ENCODE results near the gene ZNF232. TPM values are rescaled to one million over a fixed set of nuclear protein-coding genes. Genes with fewer than 3 reads are reported as not detected.
A peak's percentile ranks its signal among the peaks of the same experiment; 100 is the strongest.

Gene ZNF232
- total RNA-seq, 5 donors from 2014 or later (not counting 1 experiment from before 2014, with no cell fraction given): 7.3 to 20.9 (median 14.2) TPM

- CTCF ChIA-PET: no interaction called here
- H3K27me3 Mint-ChIP-seq: peaks cover 0 to 9% of the 10 kb centered on the region in 2 donors
Measured at GRCh38 chr17:5099271-5099670, 12.4 kb downstream of the ZNF232 start.

DNA sequence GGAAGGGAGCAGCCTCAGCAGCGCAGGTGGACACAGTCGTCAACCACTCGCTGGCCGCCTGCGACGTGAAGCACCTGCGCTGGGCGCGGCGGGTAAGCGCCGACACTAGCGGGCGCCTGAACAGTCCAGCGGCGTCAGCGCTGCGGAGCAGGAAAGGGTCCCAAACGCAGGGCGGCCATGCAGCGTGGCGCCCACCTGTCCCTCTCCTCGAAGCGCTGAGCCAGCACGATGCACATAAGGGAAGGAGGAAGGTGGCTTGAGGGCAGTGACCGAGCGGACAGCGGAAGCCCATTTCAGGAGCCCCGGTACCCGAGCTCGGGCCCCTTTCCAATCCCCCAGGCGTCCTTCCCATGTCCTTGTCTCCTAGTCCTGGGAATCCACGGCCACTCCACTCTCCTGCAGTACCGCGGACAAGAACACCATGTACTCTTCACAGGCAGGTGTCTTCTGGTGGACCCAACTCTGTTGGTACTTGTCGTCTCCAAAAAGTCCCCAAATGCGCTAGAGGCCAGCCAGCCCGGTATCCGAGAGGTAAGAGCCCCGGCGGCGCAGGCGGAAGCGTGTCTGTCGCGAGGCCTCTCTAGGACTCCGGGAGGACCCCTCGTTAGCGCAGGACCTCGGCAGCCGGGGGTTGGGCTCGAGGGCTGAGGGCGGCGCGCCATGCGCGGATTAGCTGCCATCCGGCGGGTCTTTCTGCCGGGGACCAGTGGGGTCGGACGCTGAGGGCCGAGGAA, 14.4 kb downstream of the ZNF232 start:
- H3K27me3 Mint-ChIP-seq: peaks cover 0 to 9% of the 10 kb centered on the region in 2 donors
- peak overlapping the region; percentile 77 to 82 (median 79) for H3K4me3 Mint-ChIP-seq
- POLR2A ChIA-PET: no interaction called here
- Histone ChIP-seq H3K9me3 (peaks cover 22% of the 10 kb centered on the region), H3K27me3 (replicated peaks in 1 of 2; ENCODE audit: control insufficient read depth in 2 of 2, extremely low read depth in 1 of 2, insufficient read depth in 2 of 2, low read length in 1 of 2) (peaks cover 0 to 13% of the 10 kb centered on the region in 2 experiments), H3K36me3 (ENCODE audit: control insufficient read depth in 2 of 2, extremely low read depth in 1 of 2, insufficient read depth in 1 of 2, low read length in 1 of 2) (peaks cover 0 to under 1% of the 10 kb centered on the region in 2 donors), H3K4me3 (ENCODE audit: control insufficient read depth in 1 of 2, extremely low read depth in 1 of 2, low read length in 1 of 2) (peak overlapping the region; percentile 30 to 79), H3K4me1 (ENCODE audit: control insufficient read depth in 1 of 2, extremely low read depth in 1 of 2, insufficient read depth in 2 of 2, low read length in 2 of 2) (peaks cover 0 to 8% of the 10 kb centered on the region in 2 experiments), H3K27ac (ENCODE audit: low read length) (no peak overlapping the region)
- 7% methylated on average over 59 of the region's 63 CpGs for WGBS (ENCODE audit: insufficient coverage)
- peak overlapping the region in 1 of 2 donors; percentile 48 for H3K27ac Mint-ChIP-seq
- CTCF ChIA-PET: no interaction called here
- H3K9me3 Mint-ChIP-seq: peaks cover 18 to 33% (median 27%) of the 10 kb centered on the region in 3 donors
- peak; percentile 85 to 93 (median 91) for ATAC-seq (replicated peaks in 1 of 4)
- peaks cover 0 to 8% (median 6%) of the 10 kb centered on the region in 3 donors for H3K4me1 Mint-ChIP-seq
- peak in 34 of 35 experiments; percentile 16 to 71 (median 46) for DNase-seq
- peaks cover 20% of the 10 kb centered on the region for H3K36me3 Mint-ChIP-seq

More at GRCh38 chr17:5099271-5099670, 12.4 kb downstream of the ZNF232 start:
- no peak for DNase-seq
- Mint-ChIP-seq H3K4me3 (no peak overlapping the region), H3K4me1 (peaks cover 0 to 8% (median 6%) of the 10 kb centered on the region in 3 donors), H3K36me3 (peaks cover 10% of the 10 kb centered on the region), H3K9me3 (peaks cover 14 to 19% (median 14%) of the 10 kb centered on the region in 3 donors), H3K27ac (no peak overlapping the region)
- no peak overlapping the region for H3K27ac ChIP-seq (ENCODE audit: low read length)
- no peak overlapping the region for H3K4me3 ChIP-seq (ENCODE audit: control insufficient read depth in 1 of 2, extremely low read depth in 1 of 2, low read length in 1 of 2)
- H3K4me1 ChIP-seq (ENCODE audit: control insufficient read depth in 1 of 2, extremely low read depth in 1 of 2, insufficient read depth in 2 of 2, low read length in 2 of 2): peaks cover 0 to 8% of the 10 kb centered on the region in 2 experiments
- WGBS (ENCODE audit: insufficient coverage): 94% methylated on average over 5 of the region's 5 CpGs
- no peak for ATAC-seq (replicated peaks in 1 of 4)
- peaks cover 8% of the 10 kb centered on the region for H3K9me3 ChIP-seq
- H3K36me3 ChIP-seq (ENCODE audit: control insufficient read depth in 2 of 2, extremely low read depth in 1 of 2, insufficient read depth in 1 of 2, low read length in 1 of 2): no peaks in the 10 kb centered on the region
- H3K27me3 ChIP-seq (replicated peaks in 1 of 2; ENCODE audit: control insufficient read depth in 2 of 2, extremely low read depth in 1 of 2, insufficient read depth in 2 of 2, low read length in 1 of 2): peaks cover 0 to 13% of the 10 kb centered on the region in 2 experiments
- POLR2A ChIA-PET: no interaction called here

DNA sequence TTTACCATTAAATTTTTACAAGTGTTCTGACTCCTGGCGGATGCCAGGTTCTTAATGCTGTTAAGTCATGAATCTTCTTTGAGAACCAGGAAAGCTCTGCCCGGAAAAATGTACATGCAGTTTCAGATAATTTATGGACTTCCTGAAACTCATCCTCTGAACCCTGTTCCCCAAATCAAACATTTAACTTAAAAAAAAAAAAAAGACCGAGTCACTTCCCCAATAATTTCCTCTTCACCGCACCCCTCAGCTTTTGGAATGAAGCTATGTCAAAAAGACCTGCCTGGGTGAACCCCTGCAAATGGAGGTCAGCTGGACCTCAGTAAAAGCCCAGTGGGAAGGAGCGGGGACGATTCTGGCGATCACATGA, 15.0 kb downstream of the ZNF232 start:
- DNase-seq (no peak), ATAC-seq (replicated peaks in 1 of 4) (no peak)
- no peak overlapping the region for H3K27ac Mint-ChIP-seq
- no peak overlapping the region for H3K27ac ChIP-seq (ENCODE audit: low read length)
- peaks cover 28% of the 10 kb centered on the region for H3K9me3 ChIP-seq
- H3K27me3 ChIP-seq (replicated peaks in 1 of 2; ENCODE audit: control insufficient read depth in 2 of 2, extremely low read depth in 1 of 2, insufficient read depth in 2 of 2, low read length in 1 of 2): peaks cover 0 to 13% of the 10 kb centered on the region in 2 experiments
- H3K4me3 ChIP-seq (ENCODE audit: control insufficient read depth in 1 of 2, extremely low read depth in 1 of 2, low read length in 1 of 2): peak overlapping the region; percentile 30 to 79
- H3K4me1 Mint-ChIP-seq: peaks cover 0 to 8% (median 6%) of the 10 kb centered on the region in 3 donors
- peak overlapping the region; percentile 77 to 82 (median 79) for H3K4me3 Mint-ChIP-seq
- CTCF ChIA-PET: no interaction called here
- POLR2A ChIA-PET: no interaction called here
- peaks cover 0 to 9% of the 10 kb centered on the region in 2 donors for H3K27me3 Mint-ChIP-seq
- H3K36me3 Mint-ChIP-seq: peaks cover 26% of the 10 kb centered on the region
- H3K36me3 ChIP-seq (ENCODE audit: control insufficient read depth in 2 of 2, extremely low read depth in 1 of 2, insufficient read depth in 1 of 2, low read length in 1 of 2): peaks cover 0 to 6% of the 10 kb centered on the region in 2 donors
- H3K4me1 ChIP-seq (ENCODE audit: control insufficient read depth in 1 of 2, extremely low read depth in 1 of 2, insufficient read depth in 2 of 2, low read length in 2 of 2): peaks cover 0 to 8% of the 10 kb centered on the region in 2 experiments
- peaks cover 19 to 38% (median 32%) of the 10 kb centered on the region in 3 donors for H3K9me3 Mint-ChIP-seq
- 18% methylated on average over 7 of the region's 7 CpGs for WGBS (ENCODE audit: insufficient coverage)

DNA sequence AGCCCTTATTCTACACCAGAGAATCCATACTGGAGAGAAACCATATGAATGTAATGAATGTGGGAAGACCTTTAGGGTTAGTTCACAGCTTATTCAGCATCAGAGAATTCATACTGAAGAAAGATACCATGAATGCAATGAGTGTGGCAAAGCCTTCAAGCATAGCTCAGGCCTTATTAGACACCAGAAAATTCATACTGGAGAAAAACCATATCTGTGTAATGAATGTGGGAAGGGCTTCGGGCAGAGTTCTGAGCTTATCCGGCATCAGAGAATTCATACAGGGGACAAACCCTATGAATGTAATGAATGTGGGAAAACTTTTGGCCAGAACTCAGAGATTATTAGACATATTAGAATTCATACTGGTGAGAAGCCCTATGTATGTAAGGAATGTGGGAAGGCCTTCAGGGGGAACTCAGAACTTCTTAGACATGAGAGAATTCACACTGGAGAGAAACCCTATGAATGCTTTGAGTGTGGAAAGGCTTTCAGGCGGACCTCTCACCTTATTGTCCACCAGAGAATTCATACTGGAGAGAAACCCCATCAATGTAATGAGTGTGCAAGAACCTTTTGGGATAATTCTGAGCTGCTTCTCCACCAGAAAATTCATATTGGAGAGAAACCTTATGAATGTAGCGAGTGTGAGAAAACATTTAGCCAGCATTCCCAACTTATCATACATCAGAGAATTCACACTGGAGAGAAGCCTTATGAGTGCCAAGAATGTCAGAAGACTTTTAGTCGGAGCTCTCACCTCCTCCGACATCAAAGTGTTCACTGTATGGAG, 19.3 kb downstream of the ZNF232 start:
- no peak overlapping the region for H3K27ac ChIP-seq (ENCODE audit: low read length)
- Mint-ChIP-seq H3K4me1 (peaks cover 0 to 9% (median 7%) of the 10 kb centered on the region in 3 donors), H3K27ac (no peak overlapping the region), H3K36me3 (peaks cover 65% of the 10 kb centered on the region), H3K27me3 (peaks cover 0 to 4% of the 10 kb centered on the region in 2 donors), H3K4me3 (no peak overlapping the region), H3K9me3 (peaks cover 34 to 67% (median 60%) of the 10 kb centered on the region in 3 donors)
- H3K4me3 ChIP-seq (ENCODE audit: control insufficient read depth in 1 of 2, extremely low read depth in 1 of 2, low read length in 1 of 2): no peak overlapping the region
- ATAC-seq (replicated peaks in 1 of 4) (no peak), DNase-seq (no peak)
- peaks cover 41% of the 10 kb centered on the region for H3K9me3 ChIP-seq
- 100% methylated on average over 2 of the region's 6 CpGs for WGBS (ENCODE audit: insufficient coverage)
- POLR2A ChIA-PET: no interaction called here
- peaks cover 11 to 40% of the 10 kb centered on the region in 2 donors for H3K36me3 ChIP-seq (ENCODE audit: control insufficient read depth in 2 of 2, extremely low read depth in 1 of 2, insufficient read depth in 1 of 2, low read length in 1 of 2)
- CTCF ChIA-PET: no interaction called here
- peaks cover 0 to 6% of the 10 kb centered on the region in 2 experiments for H3K4me1 ChIP-seq (ENCODE audit: control insufficient read depth in 1 of 2, extremely low read depth in 1 of 2, insufficient read depth in 2 of 2, low read length in 2 of 2)
- peaks cover 0 to 7% of the 10 kb centered on the region in 2 experiments for H3K27me3 ChIP-seq (replicated peaks in 1 of 2; ENCODE audit: control insufficient read depth in 2 of 2, extremely low read depth in 1 of 2, insufficient read depth in 2 of 2, low read length in 1 of 2)

GRCh38 chr17:5080591-5080990, 31.1 kb downstream of the ZNF232 start:
- no peak overlapping the region for H3K4me3 ChIP-seq (ENCODE audit: control insufficient read depth in 1 of 2, extremely low read depth in 1 of 2, low read length in 1 of 2)
- ChIA-PET POLR2A (no interaction called here), CTCF (interaction anchor here in 1 of 2 donors (0.6 kb wide), 1 partner anchor 43 kb away, joined by 3 read pairs; no protein-coding TSS in a partner anchor)
- peaks cover 0 to 3% of the 10 kb centered on the region in 2 experiments for H3K27me3 ChIP-seq (replicated peaks in 1 of 2; ENCODE audit: control insufficient read depth in 2 of 2, extremely low read depth in 1 of 2, insufficient read depth in 2 of 2, low read length in 1 of 2)
- H3K9me3 ChIP-seq: no peaks in the 10 kb centered on the region
- peaks cover 4 to 9% (median 5%) of the 10 kb centered on the region in 3 donors for H3K9me3 Mint-ChIP-seq
- H3K36me3 ChIP-seq (ENCODE audit: control insufficient read depth in 2 of 2, extremely low read depth in 1 of 2, insufficient read depth in 1 of 2, low read length in 1 of 2): peaks cover 4 to 8% of the 10 kb centered on the region in 2 donors
- peaks cover 2 to 17% of the 10 kb centered on the region in 2 experiments for H3K4me1 ChIP-seq (ENCODE audit: control insufficient read depth in 1 of 2, extremely low read depth in 1 of 2, insufficient read depth in 2 of 2, low read length in 2 of 2)
- no peak for ATAC-seq (replicated peaks in 1 of 4)
- DNase-seq: no peak
- H3K36me3 Mint-ChIP-seq: peaks cover 24% of the 10 kb centered on the region
- WGBS (ENCODE audit: insufficient coverage): 82% methylated on average over 2 of the region's 3 CpGs
- peak overlapping the region in 1 of 3 donors; percentile 92 for H3K4me3 Mint-ChIP-seq
- no peak overlapping the region for H3K27ac Mint-ChIP-seq
- no peaks in the 10 kb centered on the region for H3K27me3 Mint-ChIP-seq
- H3K4me1 Mint-ChIP-seq: peaks cover 28 to 33% (median 31%) of the 10 kb centered on the region in 3 donors
- H3K27ac ChIP-seq (ENCODE audit: low read length): no peak overlapping the region

Data from T-cell (primary cell).